Adrenal gland (tissue), 5 donors: ENCODE data around the gene TEAD1.

Experiments used
- CTCF ChIP-seq, 6 experiments: fragments of 450-650 bp in 4 of 6; fragments of 200-600 bp in 2 of 6; sonication (generic) in 1 of 6; IDR thresholded peaks; 1 replicate in 5 of 6; 2 replicates in 1 of 6; pipeline versions ENCODE4 v1.5.1 to v1.8.0; 2016 to 2021; ENCODE audit warnings: antibody characterized with exemption in 6 of 6, mild to moderate bottlenecking in 2 of 6, moderate library complexity in 1 of 6
- POLR2A ChIP-seq, 2 donors: fragments of 450-650 bp; IDR thresholded peaks; one replicate each; pipeline ENCODE4 v1.6.1; 2017; ENCODE audit warnings: antibody characterized with exemption in 2 of 2, mild to moderate bottlenecking in 2 of 2, moderate library complexity in 1 of 2
- donor health status: DM: no; HTN: no; CAD: no.

- TF ChIP-seq CTCF (IDR thresholded peaks at IDR 0.05) (no peak), POLR2A (IDR thresholded peaks at IDR 0.05) (no peak)
These were observed 267.9 kb downstream of the TEAD1 start for GRCh38 chr11:12942157-12942556.
